GM19351 (cell line): Measurements from ENCODE around the gene CACNA2D3.

ENCODE experiments used
- ATAC-seq: cut with Tn5 transposase; IDR thresholded peaks from one replicate; pipeline ENCODE4 v1.9.1; 2021; ENCODE audit warnings: mild to moderate bottlenecking, moderate library complexity; ENCODE audit not compliant: unreplicated experiment

Gene CACNA2D3

GRCh38 chr3:54892168-54892567, 769.8 kb downstream of the CACNA2D3 start:
- no peak for ATAC-seq

- ATAC-seq: no peak
These were observed 773.3 kb downstream of the CACNA2D3 start for GRCh38 chr3:54895613-54896012.

GRCh38 chr3:54897028-54897711, 774.8 kb downstream of the CACNA2D3 start:
- ATAC-seq: no peak

- no peak for ATAC-seq
These were observed 776.9 kb downstream of the CACNA2D3 start for GRCh38 chr3:54899273-54899672.

GRCh38 chr3:54900838-54901591, 778.7 kb downstream of the CACNA2D3 start:
- ATAC-seq: no peak

- no peak for ATAC-seq
These were observed 779.7 kb downstream of the CACNA2D3 start for GRCh38 chr3:54901906-54902685.

GRCh38 chr3:54905261-54905888, 783.0 kb downstream of the CACNA2D3 start:
- no peak for ATAC-seq

GRCh38 chr3:54905920-54906319, 783.6 kb downstream of the CACNA2D3 start:
- no peak for ATAC-seq

GRCh38 chr3:54906763-54907162, 784.4 kb downstream of the CACNA2D3 start:
- no peak for ATAC-seq

- ATAC-seq: no peak
These were observed 786.8 kb downstream of the CACNA2D3 start for GRCh38 chr3:54909191-54909590.

GRCh38 chr3:54914180-54914579, 791.8 kb downstream of the CACNA2D3 start:
- ATAC-seq: no peak

- ATAC-seq: no peak
These were observed 792.8 kb downstream of the CACNA2D3 start for GRCh38 chr3:54915181-54915580.

- no peak for ATAC-seq
These were observed 793.6 kb downstream of the CACNA2D3 start for GRCh38 chr3:54915976-54916375.

- ATAC-seq: no peak
These were observed 794.4 kb downstream of the CACNA2D3 start for GRCh38 chr3:54916732-54917131.

- no peak for ATAC-seq
These were observed 794.8 kb downstream of the CACNA2D3 start for GRCh38 chr3:54917174-54917573.

GRCh38 chr3:54917862-54918261, 795.5 kb downstream of the CACNA2D3 start:
- no peak for ATAC-seq

GRCh38 chr3:54918516-54918915, 796.2 kb downstream of the CACNA2D3 start:
- ATAC-seq: no peak

- no peak for ATAC-seq
These were observed 805.9 kb downstream of the CACNA2D3 start, which contains the start of gene LRTM1 for GRCh38 chr3:54928046-54928770. Gene LRTM1 (minus strand): TSS chr3:54928059. CDS start chr3:54927911, 148 bp downstream.

GRCh38 chr3:54931182-54931581, 808.8 kb downstream of the CACNA2D3 start:
- ATAC-seq: no peak

- no peak for ATAC-seq
These were observed 810.3 kb downstream of the CACNA2D3 start for GRCh38 chr3:54932606-54933005.
